ENCODE data around the gene ATXN7L1. TPM values are rescaled to one million over a fixed set of nuclear protein-coding genes. Genes with fewer than 3 reads are reported as not detected.
"Not testable (repeated sequence)": the region's sequence is repeated elsewhere in the genome, so short reads cannot be mapped to it uniquely, and the experiment has no call there.

Gene ATXN7L1
- polyA plus RNA-seq, 6 donors from 2014 or later = 9.8 to 18.2 (median 10.8) TPM

GRCh38 chr7:105599080-105599479 is 277.3 kb downstream of the ATXN7L1 start:
- not testable (repeated sequence) for H3K4me3 Mint-ChIP-seq; ATAC-seq (ENCODE audit: low read depth in 2 of 2); H3K27ac Mint-ChIP-seq; H3K36me3 Mint-ChIP-seq; H3K9me3 Mint-ChIP-seq; H3K4me1 Mint-ChIP-seq; DNase-seq
- H3K27me3 Mint-ChIP-seq = peaks cover 0 to 10% (median 8%) of the 10 kb centered on the region in 3 donors

- DNase-seq (no peak), ATAC-seq (ENCODE audit: low read depth in 2 of 2) (no peak)
- H3K4me3 Mint-ChIP-seq = no peak overlapping the region
- peaks cover 0 to 10% (median 8%) of the 10 kb centered on the region in 3 donors for H3K27me3 Mint-ChIP-seq
- no peaks in the 10 kb centered on the region for H3K9me3 Mint-ChIP-seq
- H3K4me1 Mint-ChIP-seq = no peaks in the 10 kb centered on the region
- peaks cover 0 to 5% of the 10 kb centered on the region in 2 donors for H3K36me3 Mint-ChIP-seq
- no peak overlapping the region for H3K27ac Mint-ChIP-seq
Measured at GRCh38 chr7:105596866-105597265, 279.5 kb downstream of the ATXN7L1 start.

GRCh38 chr7:105594034-105594433 is 282.4 kb downstream of the ATXN7L1 start:
- DNase-seq (no peak), ATAC-seq (ENCODE audit: low read depth in 2 of 2) (no peak)
- peaks cover 0 to 6% (median 5%) of the 10 kb centered on the region in 3 donors for H3K4me1 Mint-ChIP-seq
- peak overlapping the region in 1 of 8 donors; percentile 42 for H3K4me3 Mint-ChIP-seq
- peak overlapping the region in 2 of 6 donors; percentile 82 to 89 for H3K27ac Mint-ChIP-seq
- peaks cover 0 to 8% (median 6%) of the 10 kb centered on the region in 3 donors for H3K27me3 Mint-ChIP-seq
- H3K36me3 Mint-ChIP-seq = no peaks in the 10 kb centered on the region
- H3K9me3 Mint-ChIP-seq = no peaks in the 10 kb centered on the region

GRCh38 chr7:105591522-105591921 is 284.9 kb downstream of the ATXN7L1 start:
- peaks cover 10 to 29% (median 16%) of the 10 kb centered on the region in 3 donors for H3K4me1 Mint-ChIP-seq
- H3K9me3 Mint-ChIP-seq = no peaks in the 10 kb centered on the region
- H3K27ac Mint-ChIP-seq = peak overlapping the region in 2 of 6 donors; percentile 26 to 61
- no peak overlapping the region for H3K4me3 Mint-ChIP-seq
- DNase-seq = no peak
- ATAC-seq (ENCODE audit: low read depth in 2 of 2) = no peak
- no peaks in the 10 kb centered on the region for H3K36me3 Mint-ChIP-seq
- no peaks in the 10 kb centered on the region for H3K27me3 Mint-ChIP-seq

- Mint-ChIP-seq H3K9me3 (no peaks in the 10 kb centered on the region), H3K27ac (no peak overlapping the region), H3K4me3 (no peak overlapping the region), H3K4me1 (peaks cover 10 to 29% (median 22%) of the 10 kb centered on the region in 3 donors), H3K36me3 (no peaks in the 10 kb centered on the region), H3K27me3 (no peaks in the 10 kb centered on the region)
- no peak for DNase-seq
- no peak for ATAC-seq (ENCODE audit: low read depth in 2 of 2)
Measured at GRCh38 chr7:105590793-105591192, 285.6 kb downstream of the ATXN7L1 start.

GRCh38 chr7:105589356-105590077 is 286.9 kb downstream of the ATXN7L1 start:
- peaks cover 10 to 29% (median 22%) of the 10 kb centered on the region in 3 donors for H3K4me1 Mint-ChIP-seq
- DNase-seq = peak; percentile 39
- peaks cover 0 to 5% (median 3%) of the 10 kb centered on the region in 7 donors for H3K9me3 Mint-ChIP-seq
- H3K27me3 Mint-ChIP-seq = no peaks in the 10 kb centered on the region
- peak overlapping the region in 3 of 6 donors; percentile 24 to 96 (median 42) for H3K27ac Mint-ChIP-seq
- peak overlapping the region in 2 of 8 donors; percentile 67 to 77 for H3K4me3 Mint-ChIP-seq
- ATAC-seq (ENCODE audit: low read depth in 2 of 2) = peak; percentile 87 to 91
- peaks cover 0 to 4% of the 10 kb centered on the region in 2 donors for H3K36me3 Mint-ChIP-seq

GRCh38 chr7:105587909-105588635 is 288.3 kb downstream of the ATXN7L1 start:
- no peak for DNase-seq
- Mint-ChIP-seq H3K4me1 (peaks cover 10 to 29% (median 22%) of the 10 kb centered on the region in 3 donors), H3K27me3 (peaks cover 0 to under 1% (median 0%) of the 10 kb centered on the region in 3 donors), H3K9me3 (peaks cover 0 to 12% (median 8%) of the 10 kb centered on the region in 7 donors), H3K36me3 (peaks cover 0 to 8% of the 10 kb centered on the region in 2 donors), H3K27ac (peak overlapping the region in 4 of 6 donors; percentile 13 to 95 (median 75)), H3K4me3 (peak overlapping the region in 6 of 8 donors; percentile 11 to 66 (median 48))
- ATAC-seq (ENCODE audit: low read depth in 2 of 2) = peak in 1 of 2 donors; percentile 23

- DNase-seq (no peak), ATAC-seq (ENCODE audit: low read depth in 2 of 2) (no peak)
- Mint-ChIP-seq H3K4me3 (no peak overlapping the region), H3K27me3 (peaks cover 8 to 17% (median 10%) of the 10 kb centered on the region in 3 donors), H3K27ac (peak overlapping the region in 1 of 6 donors; percentile 52), H3K4me1 (peaks cover 16 to 36% (median 27%) of the 10 kb centered on the region in 3 donors), H3K36me3 (peaks cover 0 to 16% of the 10 kb centered on the region in 2 donors), H3K9me3 (peaks cover 0 to 16% (median 8%) of the 10 kb centered on the region in 7 donors)
Measured at GRCh38 chr7:105585850-105586500, 290.4 kb downstream of the ATXN7L1 start.

GRCh38 chr7:105584165-105584564 is 292.2 kb downstream of the ATXN7L1 start:
- DNase-seq = no peak
- Mint-ChIP-seq H3K9me3 (peaks cover 0 to 16% (median 8%) of the 10 kb centered on the region in 7 donors), H3K27me3 (peaks cover 8 to 20% (median 10%) of the 10 kb centered on the region in 3 donors), H3K4me1 (peaks cover 19 to 33% (median 25%) of the 10 kb centered on the region in 3 donors), H3K36me3 (peaks cover 0 to 16% of the 10 kb centered on the region in 2 donors), H3K4me3 (no peak overlapping the region), H3K27ac (no peak overlapping the region)
- ATAC-seq (ENCODE audit: low read depth in 2 of 2) = no peak

- H3K36me3 Mint-ChIP-seq = peaks cover 0 to 16% of the 10 kb centered on the region in 2 donors
- no peak for ATAC-seq (ENCODE audit: low read depth in 2 of 2)
- H3K27me3 Mint-ChIP-seq = peaks cover 8 to 20% (median 10%) of the 10 kb centered on the region in 3 donors
- H3K4me3 Mint-ChIP-seq = peak overlapping the region in 2 of 8 donors; percentile 53 to 62
- peaks cover 13 to 23% (median 19%) of the 10 kb centered on the region in 3 donors for H3K4me1 Mint-ChIP-seq
- no peak overlapping the region for H3K27ac Mint-ChIP-seq
- peaks cover 0 to 16% (median 8%) of the 10 kb centered on the region in 7 donors for H3K9me3 Mint-ChIP-seq
- no peak for DNase-seq
Measured at GRCh38 chr7:105583061-105583460, 293.3 kb downstream of the ATXN7L1 start.

GRCh38 chr7:105581066-105581811 is 295.2 kb downstream of the ATXN7L1 start, which contains the start of gene EFCAB10:
Gene EFCAB10, minus strand, starts transcription at chr7:105581493. Its CDS starts 30 bp downstream, at chr7:105581463.
- DNase-seq = peak; percentile 17
- Mint-ChIP-seq H3K27ac (peak within 1 kb of the TSS in 3 of 6 donors; percentile 26 to 83 (median 66)), H3K27me3 (peaks cover 8 to 20% (median 10%) of the 10 kb centered on the region in 3 donors), H3K4me3 (peak within 1 kb of the TSS; percentile 36 to 87 (median 76)), H3K9me3 (peaks cover 0 to 16% (median 8%) of the 10 kb centered on the region in 7 donors), H3K4me1 (peaks cover 8 to 10% (median 9%) of the 10 kb centered on the region in 3 donors), H3K36me3 (peaks cover 0 to 16% of the 10 kb centered on the region in 2 donors)
- ATAC-seq (ENCODE audit: low read depth in 2 of 2) = peak; percentile 61 to 71

GRCh38 chr7:105580022-105580740 is 296.2 kb downstream of the ATXN7L1 start:
- no peak for DNase-seq
- peak overlapping the region in 2 of 8 donors; percentile 68 to 77 for H3K4me3 Mint-ChIP-seq
- peaks cover 0 to 16% (median 8%) of the 10 kb centered on the region in 7 donors for H3K9me3 Mint-ChIP-seq
- peaks cover 7 to 9% (median 8%) of the 10 kb centered on the region in 3 donors for H3K4me1 Mint-ChIP-seq
- no peak overlapping the region for H3K27ac Mint-ChIP-seq
- peaks cover 8 to 20% (median 10%) of the 10 kb centered on the region in 3 donors for H3K27me3 Mint-ChIP-seq
- H3K36me3 Mint-ChIP-seq = peaks cover 0 to 16% of the 10 kb centered on the region in 2 donors
- ATAC-seq (ENCODE audit: low read depth in 2 of 2) = no peak

Measured in naive B cell (primary cell).